ENCODE measurements around the gene RTP1.
"Not testable (repeated sequence)": the region's sequence is repeated elsewhere in the genome, so short reads cannot be mapped to it uniquely, and the experiment has no call there.

The RTP1 gene

GRCh38 chr3:187237741-187238140 lies 40.5 kb downstream of the RTP1 start:
- in situ Hi-C loops (cut with MboI; ENCODE audit: low sequenced_read_pairs) = no loop called here

- in situ Hi-C loops (cut with MboI; ENCODE audit: low sequenced_read_pairs) = no loop called here
Measured at GRCh38 chr3:187238239-187238638, 41.0 kb downstream of the RTP1 start.

GRCh38 chr3:187238835-187239234 lies 41.5 kb downstream of the RTP1 start:
- in situ Hi-C loops (cut with MboI; ENCODE audit: low sequenced_read_pairs) = not testable (repeated sequence)

GRCh38 chr3:187242435-187242834 lies 45.1 kb downstream of the RTP1 start:
- in situ Hi-C loops (cut with MboI; ENCODE audit: low sequenced_read_pairs) = no loop called here

GRCh38 chr3:187242900-187243299 lies 45.6 kb downstream of the RTP1 start:
- in situ Hi-C loops (cut with MboI; ENCODE audit: low sequenced_read_pairs) = no loop called here

GRCh38 chr3:187243933-187244524 lies 46.7 kb downstream of the RTP1 start:
- in situ Hi-C loops (cut with MboI; ENCODE audit: low sequenced_read_pairs) = no loop called here

GRCh38 chr3:187247398-187247797 lies 50.1 kb downstream of the RTP1 start:
- in situ Hi-C loops (cut with MboI; ENCODE audit: low sequenced_read_pairs) = no loop called here
